HepG2 (cell line): ENCODE results near the gene RRAGA. TPM values are rescaled to one million over a fixed set of nuclear protein-coding genes. Genes with fewer than 3 reads are reported as not detected.

Source experiments
- ERF ChIP-seq: IDR thresholded peaks from 2 replicates; pipeline ENCODE4 v1.6.1; 2018; ENCODE audit warnings: missing biosample characterization, missing genetic modification reagents
- KLF6 ChIP-seq: IDR thresholded peaks from 2 replicates; pipeline ENCODE4 v1.8.0; 2016; ENCODE audit warnings: missing biosample characterization, missing genetic modification reagents
- LBX2 ChIP-seq: sonication (generic); formaldehyde crosslinking; IDR thresholded peaks from 2 replicates; pipeline ENCODE4 v1.5.0; 2020; ENCODE audit warnings: missing genetic modification reagents, mild to moderate bottlenecking, borderline replicate concordance
- MED1 ChIP-seq: sonication (generic); formaldehyde crosslinking; IDR thresholded peaks from 2 replicates; pipeline ENCODE4 v1.4.0; 2020; ENCODE audit warnings: missing genetic modification reagents
- PATZ1 ChIP-seq: sonication (generic); formaldehyde crosslinking; IDR thresholded peaks from 2 replicates; pipeline ENCODE4 v1.4.0; 2020; ENCODE audit warnings: missing genetic modification reagents
- RBM22 ChIP-seq: fragments of 200-400 bp; formaldehyde crosslinking; optimal IDR thresholded peaks from 2 replicates; pipeline ENCODE3; 2017; ENCODE audit warnings: mild to moderate bottlenecking, low read length, moderate library complexity
- REL ChIP-seq: sonication (generic); formaldehyde crosslinking; conservative IDR thresholded peaks from 2 replicates; pipeline ENCODE4 v1.8.0; 2022; ENCODE audit warnings: mild to moderate bottlenecking, missing genetic modification reagents, moderate library complexity
- SRSF4 ChIP-seq: fragments of 200-400 bp; formaldehyde crosslinking; IDR thresholded peaks from one replicate; pipeline ENCODE4 v1.6.1; 2018; ENCODE audit warnings: mild to moderate bottlenecking, low read depth, low read length, moderate library complexity; ENCODE audit not compliant: poor library complexity, severe bottlenecking
- THAP9 ChIP-seq: sonication (generic); formaldehyde crosslinking; IDR thresholded peaks from 2 replicates; pipeline ENCODE4; 2020; ENCODE audit warnings: missing genetic modification reagents, mild to moderate bottlenecking, borderline replicate concordance
- TRAFD1 ChIP-seq: sonication (generic); formaldehyde crosslinking; IDR thresholded peaks from 2 replicates; pipeline ENCODE4 v1.5.1; 2020; ENCODE audit warnings: missing genetic modification reagents, mild to moderate bottlenecking, borderline replicate concordance
- ZEB1 ChIP-seq: IDR thresholded peaks from 2 replicates; pipeline ENCODE4 v1.6.1; 2012; ENCODE audit warnings: mild to moderate bottlenecking, low read depth, inconsistent platforms; ENCODE audit not compliant: insufficient replicate concordance
- ZFAT ChIP-seq: sonication (generic); formaldehyde crosslinking; conservative IDR thresholded peaks from 2 replicates; pipeline ENCODE4 v1.8.1; 2023; ENCODE audit warnings: missing genetic modification reagents, inconsistent platforms
- ZFP1 ChIP-seq: IDR thresholded peaks from 2 replicates; pipeline ENCODE4 v1.6.1; 2016
- ZNF335 ChIP-seq: sonication (generic); formaldehyde crosslinking; IDR thresholded peaks from 2 replicates; pipeline ENCODE4 v1.4.0; 2020; ENCODE audit warnings: missing genetic modification reagents
- ZNF484 ChIP-seq: sonication (generic); formaldehyde crosslinking; IDR thresholded peaks from 2 replicates; pipeline ENCODE4 v1.5.1; 2020; ENCODE audit warnings: mild to moderate bottlenecking, low read depth, missing genetic modification reagents, borderline replicate concordance
- ZNF570 ChIP-seq: sonication (generic); formaldehyde crosslinking; IDR thresholded peaks from 2 replicates; pipeline ENCODE4 v1.4.0; 2020; ENCODE audit warnings: mild to moderate bottlenecking, missing genetic modification reagents, borderline replicate concordance
- ZNF780A ChIP-seq: sonication (generic); formaldehyde crosslinking; IDR thresholded peaks from 2 replicates; pipeline ENCODE4 v1.8.0; 2022; ENCODE audit warnings: mild to moderate bottlenecking, missing genetic modification reagents, moderate library complexity
- ZNF792 ChIP-seq: IDR thresholded peaks from 2 replicates; pipeline ENCODE4 v1.6.1; 2016
- polyA plus RNA-seq, 8 experiments: library from polyadenylated mRNA; depleted of rRNA in 3 of 8; stranded (reverse) in 7 of 8; unstranded in 1 of 8; fragments of >200 nt; fragmentation: Illumina TruSeq in 4 of 8; extraction: Trizol in 4 of 8; gene quantifications; 2 replicates each; pipeline versions ENCODE4 v1.2.1 to v1.2.3, GENCODE V29; 2011 to 2016; ENCODE audit warnings: low read depth in 4 of 8, missing spikeins in 1 of 8, mixed read lengths in 1 of 8; ENCODE audit not compliant: insufficient read depth in 1 of 8
- total RNA-seq, 5 experiments: library from RNA; depleted of rRNA; stranded (reverse); fragments of >200 nt; fragmentation: Illumina TruSeq; extraction: Trizol; gene quantifications; 2 replicates each; pipeline ENCODE4 v1.2.3, GENCODE V29; 2016; ENCODE audit warnings: low read depth in 1 of 5
- TF ChIP-seq, protein P1 (sequence below): IDR thresholded peaks from 2 replicates; pipeline ENCODE4 v1.6.1; 2016; ENCODE audit warnings: missing compliant biosample characterization, missing genetic modification reagents, borderline replicate concordance

Gene RRAGA
- total and polyA plus RNA-seq, 2 of the 13 experiments (the other 11 are each of a cell fraction or from before 2014, with no cell fraction given), result 37.5 to 118 TPM

- TF ChIP-seq ZFAT (CRISPR knock-in tag) (no peak), ZEB1 (no peak), KLF6 (CRISPR knock-in tag) (no peak), SRSF4 (no peak), ZNF792 (CRISPR knock-in tag) (no peak), ZFP1 (CRISPR knock-in tag) (no peak), ZNF570 (CRISPR knock-in tag) (no peak), ZNF780A (CRISPR knock-in tag) (no peak), ZNF335 (CRISPR knock-in tag) (no peak), MED1 (CRISPR knock-in tag) (peak; percentile 30; the same call in 1 of the 2 replicates), RBM22 (no peak), ZNF484 (CRISPR knock-in tag) (no peak), TRAFD1 (no peak), ERF (0 out of 2 replicates have a peak, but pooled peaks have one; percentile 22), REL (no peak), PATZ1 (CRISPR knock-in tag) (peak; percentile 25; the same call in 1 of the 2 replicates), THAP9 (CRISPR knock-in tag) (no peak), LBX2 (no peak)
- TF ChIP-seq, protein P1, sequence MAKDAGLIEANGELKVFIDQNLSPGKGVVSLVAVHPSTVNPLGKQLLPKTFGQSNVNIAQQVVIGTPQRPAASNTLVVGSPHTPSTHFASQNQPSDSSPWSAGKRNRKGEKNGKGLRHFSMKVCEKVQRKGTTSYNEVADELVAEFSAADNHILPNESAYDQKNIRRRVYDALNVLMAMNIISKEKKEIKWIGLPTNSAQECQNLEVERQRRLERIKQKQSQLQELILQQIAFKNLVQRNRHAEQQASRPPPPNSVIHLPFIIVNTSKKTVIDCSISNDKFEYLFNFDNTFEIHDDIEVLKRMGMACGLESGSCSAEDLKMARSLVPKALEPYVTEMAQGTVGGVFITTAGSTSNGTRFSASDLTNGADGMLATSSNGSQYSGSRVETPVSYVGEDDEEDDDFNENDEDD (CRISPR knock-in tag), result no peak
Observed at GRCh38 chr9:19050637-19051591, 1.7 kb downstream of the RRAGA start (continued).
